Non-pigmented ciliary epithelial cell (primary cell): ENCODE results near the gene JAZF1.

Experiments
- DNase-seq: peaks from one replicate; pipeline ENCODE4 v3.0.0-alpha.2; 2010; ENCODE audit warnings: low read depth

JAZF1 gene

GRCh38 chr7:27967639-27968038, 213.0 kb downstream of the JAZF1 start:
- DNase-seq: no peak

DNA sequence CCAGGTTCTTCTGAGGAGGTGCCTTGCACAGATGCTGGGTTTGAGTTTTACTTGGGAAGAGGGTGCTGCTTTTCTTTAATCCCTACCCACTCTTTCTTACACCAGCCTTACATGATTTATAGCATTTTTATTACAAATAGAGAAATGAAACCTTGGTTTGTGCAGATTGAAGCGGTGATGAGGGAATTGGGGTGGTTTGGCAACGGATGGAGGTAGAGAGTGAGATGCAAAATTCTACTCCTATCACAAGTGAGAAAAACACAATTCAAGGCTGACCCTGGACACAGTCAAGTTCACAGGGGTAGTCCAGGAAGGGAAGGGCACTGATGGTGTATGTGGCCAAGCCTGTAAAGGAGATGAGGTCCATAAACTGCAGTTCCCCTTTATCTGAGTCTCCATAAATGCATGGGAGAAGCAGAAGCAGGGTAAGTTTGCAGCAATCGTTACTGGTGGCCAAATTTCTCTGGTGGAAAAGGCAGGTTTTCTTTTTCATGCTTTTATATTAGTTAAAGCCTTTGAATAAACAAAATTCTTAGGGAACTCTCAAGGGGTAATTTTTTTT, 214.3 kb downstream of the JAZF1 start:
- no peak for DNase-seq

- no peak for DNase-seq
These were observed 214.9 kb downstream of the JAZF1 start for GRCh38 chr7:27965650-27966049.

- DNase-seq: no peak
These were observed 215.8 kb downstream of the JAZF1 start for GRCh38 chr7:27964820-27965219.

DNA sequence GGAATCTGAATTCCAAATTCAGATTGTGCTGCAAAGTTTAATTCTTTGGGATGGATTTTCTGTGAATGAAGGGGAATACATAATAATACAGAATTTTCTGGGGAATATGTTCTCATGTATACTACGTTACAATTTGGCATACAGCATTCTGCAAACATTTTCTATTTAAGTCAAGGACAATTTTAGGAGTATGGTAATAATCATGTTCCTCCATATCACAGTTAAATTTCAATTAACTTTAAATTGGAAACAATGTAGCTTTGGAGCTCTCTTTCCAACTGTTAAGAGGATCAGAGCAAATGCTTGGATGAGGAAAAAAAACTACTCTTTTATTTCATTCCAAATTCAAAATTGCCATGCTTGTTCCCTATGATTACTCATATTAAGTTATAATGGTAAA, 217.5 kb downstream of the JAZF1 start:
- DNase-seq: no peak

DNA sequence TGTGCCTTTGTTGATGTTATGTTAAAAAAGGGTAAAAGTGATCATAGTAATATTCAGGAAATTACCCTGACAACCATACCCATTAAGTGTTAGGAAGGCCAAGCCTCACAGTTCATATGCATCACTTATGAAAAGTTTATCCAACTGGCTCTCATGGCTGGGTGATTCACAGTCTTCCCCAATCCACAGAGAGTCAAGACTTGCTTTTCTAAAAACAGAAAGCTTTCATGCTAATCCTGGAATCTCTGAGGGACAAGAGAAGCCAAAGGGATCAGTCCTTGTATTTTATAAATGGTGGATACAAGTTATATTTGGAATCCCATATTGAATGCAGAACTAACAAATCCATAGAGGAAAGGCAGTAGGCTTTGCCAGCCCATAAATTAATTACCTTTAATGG, 218.3 kb downstream of the JAZF1 start:
- DNase-seq: no peak

DNA sequence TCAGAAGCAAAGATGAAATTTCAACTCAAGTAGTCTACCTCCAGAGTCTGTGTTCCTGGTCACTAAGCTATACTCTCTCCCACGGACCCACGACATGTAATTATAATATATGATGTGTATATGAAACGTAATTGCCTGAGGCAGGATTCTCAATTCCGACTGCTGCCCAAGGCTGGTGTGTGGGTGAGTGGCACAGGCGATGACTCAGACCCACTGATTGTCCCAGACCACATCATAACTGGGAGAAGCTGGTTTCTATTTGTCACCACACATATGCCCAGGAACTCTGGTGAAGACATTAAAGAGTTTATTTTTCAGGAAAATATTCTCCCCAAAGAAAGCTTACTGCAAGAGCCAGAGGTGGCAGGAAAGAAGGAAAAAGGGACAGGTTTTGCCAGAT, 219.3 kb downstream of the JAZF1 start:
- no peak for DNase-seq

GRCh38 chr7:27960415-27960814, 220.2 kb downstream of the JAZF1 start:
- DNase-seq: no peak

DNA sequence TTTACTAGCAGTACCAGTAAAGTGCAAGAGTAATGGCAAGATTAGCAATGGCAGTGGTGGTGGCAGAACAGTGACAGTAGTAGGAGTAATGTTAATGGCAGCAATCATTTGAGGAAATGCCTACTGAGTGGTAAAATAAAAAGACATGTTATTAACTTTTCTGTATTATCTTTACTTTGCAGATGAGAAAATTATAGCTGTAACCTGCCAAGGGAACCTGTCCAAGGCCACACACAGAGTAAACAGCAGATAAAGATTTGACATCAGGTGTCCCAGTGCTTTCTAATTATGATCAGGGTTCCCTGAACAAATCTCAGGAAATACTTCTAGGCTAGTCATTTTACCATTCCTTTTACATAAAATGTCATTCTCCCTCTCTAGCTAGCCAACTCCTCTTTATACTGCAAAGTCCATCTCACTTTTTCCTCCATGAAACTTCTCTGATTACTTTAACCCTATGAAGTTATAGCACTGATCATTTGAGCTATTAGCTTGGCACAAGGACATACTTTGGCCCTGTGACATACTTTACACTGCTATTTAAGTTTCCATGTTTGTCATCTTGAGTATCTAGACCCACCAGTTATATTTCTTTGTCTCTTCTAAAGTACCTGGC, 221.6 kb downstream of the JAZF1 start:
- no peak for DNase-seq

- no peak for DNase-seq
These were observed 225.0 kb downstream of the JAZF1 start for GRCh38 chr7:27955596-27955995.

DNA sequence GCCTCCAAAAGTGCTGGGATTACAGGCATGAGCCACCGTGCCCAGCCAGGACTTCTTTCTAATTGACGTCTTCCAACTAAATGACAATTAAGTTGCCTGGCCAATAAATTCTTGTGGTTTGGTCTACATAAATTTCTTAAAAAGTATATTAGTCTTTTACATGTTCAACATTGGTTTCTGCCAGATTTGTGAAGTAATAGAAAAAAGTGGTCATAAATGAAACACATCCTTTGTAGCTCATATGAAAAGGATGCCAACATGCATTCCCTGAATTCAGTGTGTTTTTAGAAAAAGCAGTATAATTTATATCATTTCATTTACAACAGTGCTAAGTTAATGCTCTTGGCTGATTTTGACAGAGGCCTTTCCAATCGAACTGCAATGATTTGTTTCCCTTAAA, 225.6 kb downstream of the JAZF1 start:
- no peak for DNase-seq

DNA sequence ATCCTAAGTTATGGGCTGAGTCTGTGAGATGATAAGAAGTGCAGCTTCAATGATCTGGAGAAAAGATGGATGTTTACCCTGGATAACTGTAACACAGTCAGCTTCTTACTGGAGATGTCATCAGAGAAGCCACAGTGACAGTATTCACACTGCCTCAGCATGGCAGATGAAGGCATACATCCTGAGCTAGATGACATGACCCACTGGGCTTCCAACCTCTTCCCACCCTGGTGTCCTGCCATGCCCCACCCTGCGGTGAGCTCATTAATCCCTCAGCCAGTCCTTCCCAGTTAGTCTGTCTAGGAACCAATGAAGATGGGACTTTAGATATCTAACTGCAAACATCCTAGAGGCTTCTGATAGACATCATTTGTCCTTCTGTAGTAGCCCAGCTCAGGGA, 226.8 kb downstream of the JAZF1 start:
- no peak for DNase-seq

DNA sequence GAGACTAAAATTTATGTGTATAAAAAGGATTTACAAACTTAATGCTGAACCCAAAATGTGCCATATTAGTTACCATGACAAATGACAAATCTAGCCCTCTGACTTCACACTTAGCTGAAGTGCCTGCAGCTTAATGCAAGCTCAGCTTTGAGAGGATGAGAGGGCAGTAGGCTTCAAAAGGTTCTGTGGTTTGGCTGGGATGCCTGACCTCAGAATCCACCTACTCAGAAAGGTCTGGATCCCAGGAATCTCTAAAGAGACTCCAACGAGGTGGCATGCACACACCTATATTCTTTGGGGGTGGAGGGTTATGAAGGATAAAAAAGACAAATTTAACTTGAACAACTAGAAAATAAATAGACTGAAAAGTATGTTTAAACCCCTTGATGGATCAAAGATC, 227.2 kb downstream of the JAZF1 start:
- no peak for DNase-seq

DNA sequence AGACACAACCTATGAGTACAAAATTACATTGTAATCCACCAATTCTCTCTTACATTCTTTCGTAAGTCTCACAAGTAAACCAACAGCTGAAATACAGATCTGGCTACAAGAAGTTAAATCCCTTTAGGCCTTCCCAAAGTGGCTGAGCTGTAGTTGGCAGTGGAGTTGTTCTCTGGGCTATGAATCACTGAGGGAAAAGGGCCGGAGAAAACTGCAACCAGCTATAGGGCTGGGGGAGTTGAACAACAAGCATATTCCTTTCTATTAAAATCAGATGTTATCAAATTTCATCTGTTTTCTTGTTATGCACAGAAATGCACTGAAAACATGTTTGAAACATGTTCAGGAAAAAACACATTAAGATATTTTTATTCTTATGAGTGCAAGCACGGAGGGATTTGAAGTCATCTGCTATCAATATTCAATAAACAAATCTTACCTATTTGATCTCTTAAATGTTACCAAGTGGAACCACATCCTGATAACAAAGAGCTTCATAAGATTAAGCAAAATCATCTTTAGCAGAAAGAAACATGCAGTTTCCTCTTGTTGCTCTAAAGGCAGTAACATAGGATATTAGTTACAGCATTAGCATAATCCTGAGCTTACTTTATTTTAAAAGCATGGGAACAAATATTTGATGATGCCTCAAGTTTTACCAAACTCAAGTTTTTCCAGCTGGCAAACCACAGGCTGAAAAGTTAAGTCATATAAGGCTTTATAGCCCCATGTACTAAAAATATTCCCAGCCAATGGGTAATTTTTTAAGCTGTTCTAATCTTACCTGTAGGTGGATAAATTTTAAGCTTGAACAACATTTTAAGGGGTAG, 227.9 kb downstream of the JAZF1 start:
- no peak for DNase-seq

GRCh38 chr7:27950123-27950522, 230.5 kb downstream of the JAZF1 start:
- no peak for DNase-seq

DNA sequence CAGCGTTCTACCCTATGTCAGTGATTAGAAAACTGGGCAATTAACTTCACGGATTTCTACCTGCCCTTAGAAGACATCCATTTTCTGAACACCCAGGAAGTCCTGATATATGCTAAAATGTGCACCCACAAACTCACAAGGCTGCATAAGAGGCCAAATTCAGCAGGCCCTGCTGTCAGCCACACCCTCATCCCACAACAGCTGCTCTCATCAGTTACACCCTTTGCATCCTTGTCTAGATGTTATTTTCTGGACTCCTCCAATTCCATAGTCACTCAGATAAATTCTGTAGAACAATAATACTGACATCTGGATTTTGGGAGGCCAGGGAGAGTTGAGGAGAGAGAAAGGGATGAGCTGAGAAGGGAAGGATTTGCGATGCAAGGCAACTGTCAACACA, 231.7 kb downstream of the JAZF1 start:
- DNase-seq: no peak

- no peak for DNase-seq
These were observed 232.9 kb downstream of the JAZF1 start for GRCh38 chr7:27947586-27948278.

DNA sequence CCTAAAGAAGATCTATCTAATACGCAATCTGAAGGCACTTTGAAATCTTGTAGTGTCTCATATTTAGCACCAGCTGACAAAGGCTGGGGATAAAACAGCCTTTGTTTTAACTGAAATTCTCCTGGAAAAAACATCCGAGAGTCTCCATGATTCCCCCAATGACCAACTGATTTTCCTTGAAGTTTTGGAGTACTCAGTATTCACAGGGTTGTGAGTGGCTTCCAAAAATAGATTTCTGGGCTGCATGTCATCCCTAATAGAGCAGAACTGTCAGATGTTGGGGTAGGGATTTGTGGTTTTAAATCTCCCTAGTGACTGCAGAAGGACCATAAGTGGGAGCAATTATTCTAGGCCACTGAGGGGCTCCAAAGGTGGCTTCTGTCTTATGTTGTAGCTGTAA, 234.2 kb downstream of the JAZF1 start:
- no peak for DNase-seq

GRCh38 chr7:27945058-27945795, 235.4 kb downstream of the JAZF1 start:
- no peak for DNase-seq

DNA sequence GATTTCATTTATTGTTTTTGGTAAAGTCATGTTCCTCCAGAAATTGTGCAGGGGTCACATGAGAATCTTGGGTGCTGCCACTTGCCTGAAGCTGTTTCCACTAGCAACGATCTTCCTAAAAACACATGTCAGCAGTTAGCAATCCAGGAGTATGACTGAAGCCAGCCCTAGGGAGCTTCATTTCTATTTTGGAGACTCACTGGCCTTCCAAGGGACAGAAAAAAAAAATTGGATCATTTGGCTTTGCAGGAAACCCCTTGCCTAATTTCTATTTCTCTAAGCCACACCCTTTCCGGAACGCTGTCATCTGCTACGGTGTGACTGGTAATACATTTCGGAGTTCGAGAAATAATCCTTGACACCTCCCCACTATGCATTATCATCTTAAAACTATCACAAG, 236.0 kb downstream of the JAZF1 start:
- no peak for DNase-seq

- no peak for DNase-seq
These were observed 237.4 kb downstream of the JAZF1 start for GRCh38 chr7:27943241-27943640.

- DNase-seq: no peak
These were observed 237.9 kb downstream of the JAZF1 start for GRCh38 chr7:27942711-27943110.
